ENCODE data around the gene PDE1C.

Gene PDE1C

DNA sequence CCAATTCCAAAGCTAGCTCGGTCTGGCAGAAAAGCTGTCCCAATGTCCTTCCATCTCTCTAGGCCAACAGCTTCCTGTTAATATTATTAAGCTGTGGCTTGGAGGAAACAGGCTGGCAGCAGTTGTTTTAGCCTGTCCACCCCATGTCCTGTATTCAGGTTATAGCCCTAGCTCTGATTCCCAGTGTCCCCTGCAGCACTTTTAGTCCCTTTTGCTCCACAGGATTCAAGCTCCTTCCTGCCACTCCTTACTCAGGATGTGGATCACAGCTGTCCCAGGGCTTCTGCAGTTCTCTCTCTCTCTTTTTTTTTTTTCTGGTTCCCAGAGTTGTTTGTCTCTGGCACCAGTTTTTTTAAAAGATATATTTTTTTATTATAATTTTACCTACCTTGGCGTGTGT is 298.0 kb downstream of the PDE1C start:
- no peak for TF ChIP-seq CTCF (IDR thresholded peaks at IDR 0.05; ENCODE audit: insufficient read depth, low read depth, low read length, missing control alignments)
- no peak for DNase-seq (ENCODE audit: low read depth)

GRCh38 chr7:31767686-31768358 is 302.4 kb downstream of the PDE1C start:
- no peak for DNase-seq (ENCODE audit: low read depth)
- TF ChIP-seq CTCF (IDR thresholded peaks at IDR 0.05; ENCODE audit: insufficient read depth, low read depth, low read length, missing control alignments): no peak
- H3K4me3 ChIP-seq (ENCODE audit: low read depth, low read length): no peak overlapping the region

More for the DNA sequence above, 298.0 kb downstream of the PDE1C start:
- no peak overlapping the region for H3K4me3 ChIP-seq (ENCODE audit: low read depth, low read length)

- no peak for DNase-seq (ENCODE audit: low read depth)
- no peak overlapping the region for H3K4me3 ChIP-seq (ENCODE audit: low read depth, low read length)
- no peak for TF ChIP-seq CTCF (IDR thresholded peaks at IDR 0.05; ENCODE audit: insufficient read depth, low read depth, low read length, missing control alignments)
Measured at GRCh38 chr7:31764462-31764861, 305.7 kb downstream of the PDE1C start.

DNA sequence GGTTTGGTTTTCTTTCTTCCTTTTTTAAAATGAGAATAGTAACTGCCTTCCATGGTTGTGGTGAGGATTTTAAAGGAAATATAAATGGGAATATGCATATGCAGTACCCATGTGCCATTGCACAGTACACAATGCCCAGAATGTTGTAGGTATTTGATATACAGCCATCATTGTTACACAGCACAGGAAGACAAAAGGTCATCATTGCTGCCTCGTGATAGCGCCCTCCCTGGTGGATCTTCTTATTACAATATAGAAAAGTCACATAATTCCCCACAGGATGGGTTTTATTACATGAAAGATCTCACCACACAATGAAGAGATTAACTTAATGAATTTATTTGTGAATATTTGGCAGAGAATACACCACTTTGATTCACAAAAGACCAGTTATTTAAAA is 306.7 kb downstream of the PDE1C start:
- DNase-seq (ENCODE audit: low read depth): no peak
- peak; percentile 18 for TF ChIP-seq CTCF (IDR thresholded peaks at IDR 0.05; ENCODE audit: insufficient read depth, low read depth, low read length, missing control alignments)

DNA sequence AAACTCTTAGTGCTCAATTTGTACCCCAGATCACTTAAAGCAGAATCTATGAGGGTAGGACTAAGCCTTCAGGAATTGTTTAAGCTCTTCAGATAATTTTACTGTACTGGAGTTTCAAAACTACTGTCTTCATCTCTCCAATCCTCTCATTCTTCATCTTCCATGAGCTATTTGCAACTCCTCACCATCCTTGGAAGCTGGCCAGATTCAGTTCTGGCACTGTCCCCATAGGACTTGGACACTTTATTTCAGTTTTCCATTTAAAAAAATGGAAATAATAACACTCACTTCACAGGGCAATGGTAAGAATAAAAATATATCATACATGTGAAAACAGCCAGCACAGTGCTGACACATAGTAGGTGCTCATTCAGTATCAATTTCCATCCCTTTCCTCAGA is 308.6 kb downstream of the PDE1C start:
- no peak for DNase-seq (ENCODE audit: low read depth)
- TF ChIP-seq CTCF (IDR thresholded peaks at IDR 0.05; ENCODE audit: insufficient read depth, low read depth, low read length, missing control alignments): no peak
- no peak overlapping the region for H3K4me3 ChIP-seq (ENCODE audit: low read depth, low read length)

More for the DNA sequence above, 306.7 kb downstream of the PDE1C start:
- H3K4me3 ChIP-seq (ENCODE audit: low read depth, low read length): no peak overlapping the region

GRCh38 chr7:31758755-31759154 is 311.5 kb downstream of the PDE1C start:
- no peak for DNase-seq (ENCODE audit: low read depth)
- TF ChIP-seq CTCF (IDR thresholded peaks at IDR 0.05; ENCODE audit: insufficient read depth, low read depth, low read length, missing control alignments): no peak
- H3K4me3 ChIP-seq (ENCODE audit: low read depth, low read length): no peak overlapping the region

DNA sequence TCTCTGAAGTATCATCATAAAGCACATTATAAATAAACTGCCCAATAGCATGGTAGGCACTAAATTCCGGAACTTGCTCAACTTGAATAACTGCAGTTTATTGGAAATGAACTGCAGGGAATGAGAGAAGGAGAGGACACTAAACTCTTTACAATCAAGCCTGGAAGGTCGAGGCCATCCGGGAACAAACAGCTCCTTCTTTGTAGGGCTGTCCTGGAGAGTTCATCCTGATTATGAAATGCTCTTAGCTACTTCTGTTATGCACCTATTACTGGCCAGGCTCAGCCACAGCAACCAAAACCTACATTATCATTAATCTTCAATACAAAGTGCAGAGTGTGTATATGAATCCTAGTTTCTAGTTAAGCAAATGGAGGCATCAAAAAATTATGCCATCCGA is 318.5 kb downstream of the PDE1C start:
- TF ChIP-seq CTCF (IDR thresholded peaks at IDR 0.05; ENCODE audit: insufficient read depth, low read depth, low read length, missing control alignments): no peak
- DNase-seq (ENCODE audit: low read depth): no peak
- no peak overlapping the region for H3K4me3 ChIP-seq (ENCODE audit: low read depth, low read length)

Data from GM12865 (cell line).